HG03095 (cell line): ENCODE results near the gene RNF114.
"Not testable (repeated sequence)": the region's sequence is repeated elsewhere in the genome, so short reads cannot be mapped to it uniquely, and the experiment has no call there.

ENCODE experiments used
- ATAC-seq: cut with Tn5 transposase; IDR thresholded peaks from one replicate; pipeline ENCODE4 v1.9.1; 2021; ENCODE audit warnings: moderate library complexity; ENCODE audit not compliant: unreplicated experiment

The RNF114 gene

GRCh38 chr20:49936153-49937026 is at the start of gene RNF114:
Gene RNF114, plus strand, starts transcription at chr20:49936397. Its CDS starts 16 bp downstream, at chr20:49936413.
- peak; percentile 59 for ATAC-seq

- no peak for ATAC-seq
Measured at GRCh38 chr20:49886571-49887213, 49.5 kb upstream of the RNF114 start.

GRCh38 chr20:49887251-49888211 is 48.7 kb upstream of the RNF114 start:
- ATAC-seq: no peak

DNA sequence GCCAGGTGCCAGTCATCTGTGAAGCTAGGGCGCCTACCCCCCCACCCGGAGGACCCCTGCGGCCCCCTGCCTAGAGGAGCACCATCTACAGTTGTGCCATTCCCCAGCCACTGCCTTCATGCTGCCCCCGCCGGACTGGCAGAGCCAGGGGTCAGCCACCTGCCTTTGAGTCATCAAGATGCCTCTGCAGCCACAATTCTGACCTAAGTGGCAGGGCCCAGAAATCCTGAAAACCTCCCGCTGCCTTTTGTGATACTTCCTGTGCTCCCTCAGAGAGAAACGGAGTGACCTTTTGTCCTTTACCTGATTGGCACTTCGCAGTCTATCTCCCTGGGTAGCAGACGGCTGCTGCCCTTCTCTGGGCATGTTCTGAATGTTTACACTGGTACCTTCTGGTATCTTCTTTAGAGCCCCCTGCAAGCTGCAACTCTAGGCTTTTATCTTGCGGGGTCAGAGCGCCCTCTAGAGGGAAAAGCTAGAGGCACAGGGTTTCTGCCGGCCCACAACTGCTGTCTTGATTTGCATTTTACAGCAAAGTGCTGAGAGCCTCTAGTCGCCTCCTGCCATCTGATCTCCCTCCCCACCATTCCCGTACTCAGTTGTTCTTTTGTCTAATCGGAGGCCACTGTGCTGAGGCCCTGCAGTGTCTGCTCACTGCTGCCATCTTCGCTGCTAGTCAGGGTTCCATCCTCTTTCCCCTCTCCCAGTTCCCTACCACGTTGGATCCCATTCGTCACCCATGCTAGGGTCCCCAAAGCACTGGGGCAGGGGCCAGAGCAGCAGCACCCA is 47.8 kb upstream of the RNF114 start:
- ATAC-seq: no peak

GRCh38 chr20:49889001-49889934 is 46.9 kb upstream of the RNF114 start:
- ATAC-seq: no peak

GRCh38 chr20:49889935-49890333 is 46.3 kb upstream of the RNF114 start:
- ATAC-seq: no peak

DNA sequence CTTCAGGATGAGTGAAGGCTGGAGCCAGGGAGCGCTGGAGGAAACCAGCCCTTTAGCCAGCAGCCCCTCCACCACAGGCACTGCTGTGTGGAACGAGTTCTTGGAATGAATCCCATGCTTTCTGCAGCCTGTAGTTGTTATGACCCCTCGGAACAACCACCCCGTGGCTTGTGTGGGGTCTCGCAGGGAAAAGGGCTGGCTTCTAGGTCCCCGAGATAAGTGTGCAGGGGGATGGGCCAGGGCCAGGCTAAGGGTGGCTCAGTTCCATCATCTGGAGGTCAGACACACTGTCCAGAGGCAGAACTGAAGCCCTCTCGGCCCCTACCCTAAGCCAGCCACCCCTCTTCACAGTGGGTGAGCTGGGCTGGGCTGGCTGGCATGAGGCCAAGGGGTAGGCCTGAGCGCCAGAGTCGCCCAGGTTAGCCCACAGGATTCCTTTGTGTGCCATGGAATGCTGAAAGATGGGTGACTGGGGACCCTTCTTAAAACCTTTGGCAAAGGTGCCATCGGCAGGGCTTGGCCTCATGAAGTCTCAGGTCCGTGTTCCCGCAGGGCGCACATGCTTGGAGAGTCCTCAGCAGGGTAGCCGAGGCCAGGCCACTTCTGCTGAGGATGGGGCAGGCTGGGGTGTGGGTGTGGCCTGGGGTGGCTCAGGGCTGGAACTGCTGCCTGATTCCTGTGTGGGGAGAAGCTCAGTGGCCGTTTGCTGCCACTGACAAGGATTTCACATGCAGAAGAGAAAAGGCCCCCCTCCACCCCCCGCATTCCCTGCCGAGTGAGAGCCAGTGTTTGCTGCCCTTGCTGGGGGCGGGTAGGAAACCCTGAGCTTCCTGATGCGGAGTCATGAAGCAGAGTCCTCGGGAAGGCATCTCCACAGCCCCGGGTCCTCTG is 45.5 kb upstream of the RNF114 start:
- ATAC-seq: no peak

DNA sequence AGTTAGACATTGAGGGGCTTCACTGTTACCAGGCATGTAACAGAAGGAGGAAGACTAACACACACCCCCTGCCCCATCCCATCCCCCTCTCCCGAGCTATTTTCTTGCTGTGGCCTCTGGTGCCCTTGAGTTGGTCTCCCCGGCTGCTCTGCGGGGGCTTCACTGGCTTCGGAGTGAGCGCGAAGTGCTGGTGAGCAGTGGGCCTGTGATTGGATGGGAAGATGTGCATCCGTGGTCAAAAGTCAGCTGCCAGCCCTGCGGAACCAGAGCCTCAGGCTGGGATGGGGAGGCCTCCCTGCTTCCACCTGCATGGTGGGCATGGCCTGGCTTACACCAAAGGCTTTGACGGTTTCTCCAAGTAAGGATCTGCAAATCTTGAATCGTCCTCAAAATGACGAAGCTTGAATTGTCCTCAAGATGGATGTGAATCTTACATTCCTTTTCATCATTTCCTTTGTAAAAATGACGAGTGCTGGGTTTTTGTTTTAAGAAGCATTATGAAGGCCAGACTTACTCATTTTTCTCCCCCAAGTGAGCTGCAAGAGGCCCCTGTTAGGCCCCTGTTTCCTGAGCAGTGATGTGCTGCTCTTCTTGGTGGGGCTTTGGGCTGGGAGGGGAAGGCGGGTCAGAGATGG is 44.6 kb upstream of the RNF114 start:
- no peak for ATAC-seq

DNA sequence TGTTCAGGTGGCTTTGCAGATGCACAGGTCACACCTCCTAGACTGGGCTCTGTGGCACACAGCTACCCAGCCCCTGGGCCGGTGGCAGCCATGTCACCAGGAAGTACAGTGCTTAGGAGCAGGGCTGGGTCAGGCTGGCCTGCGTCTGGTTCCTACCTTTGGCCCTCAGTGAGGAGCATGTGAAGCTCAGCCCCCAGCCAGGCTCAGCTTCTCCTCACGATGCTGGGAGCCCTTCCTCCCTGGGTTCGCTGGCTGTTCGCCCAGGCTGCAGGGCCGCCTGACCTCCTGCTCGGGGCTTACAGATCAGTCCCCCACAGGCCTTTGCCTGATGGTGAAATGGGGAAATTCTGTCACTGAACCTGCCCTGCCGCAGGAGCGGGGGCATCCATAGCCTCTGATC is 43.9 kb upstream of the RNF114 start:
- no peak for ATAC-seq

- no peak for ATAC-seq
Measured at GRCh38 chr20:49892817-49893216, 43.4 kb upstream of the RNF114 start.

GRCh38 chr20:49893242-49894072 is 42.7 kb upstream of the RNF114 start:
- ATAC-seq: no peak

- ATAC-seq: no peak
Measured at GRCh38 chr20:49894073-49894470, 42.1 kb upstream of the RNF114 start.

DNA sequence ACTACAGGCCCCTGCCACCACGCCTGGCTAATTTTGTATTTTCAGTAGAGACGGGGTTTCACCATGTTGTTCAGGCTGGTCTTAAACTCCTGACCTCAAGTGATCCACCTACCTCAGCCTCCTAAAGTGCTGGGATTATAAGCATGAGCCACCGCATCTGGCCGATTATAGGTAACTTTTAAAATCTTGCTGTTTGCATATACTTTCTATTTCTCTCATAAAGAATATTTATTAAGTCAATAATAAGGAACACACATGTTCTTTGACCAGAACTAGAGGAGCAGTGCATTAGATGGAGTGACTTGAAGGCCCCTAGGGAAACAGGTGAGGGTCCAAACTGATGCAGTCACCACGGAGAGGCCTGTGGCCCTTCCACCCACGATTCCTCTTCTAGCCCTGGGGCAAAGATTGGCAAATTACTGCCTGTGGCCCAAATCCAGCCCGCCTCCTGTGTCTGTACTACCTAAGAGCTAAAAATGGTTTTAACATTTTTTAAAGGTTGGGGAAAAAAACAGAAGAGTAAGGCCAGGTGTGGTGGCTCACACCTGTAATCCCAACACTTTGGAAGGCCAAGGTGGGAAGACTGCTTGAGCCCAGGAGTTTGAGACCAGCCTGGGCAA is 40.6 kb upstream of the RNF114 start:
- not testable (repeated sequence) for ATAC-seq

GRCh38 chr20:49896204-49896603 is 40.0 kb upstream of the RNF114 start:
- no peak for ATAC-seq

GRCh38 chr20:49899541-49900383 is 36.4 kb upstream of the RNF114 start:
- ATAC-seq: no peak

DNA sequence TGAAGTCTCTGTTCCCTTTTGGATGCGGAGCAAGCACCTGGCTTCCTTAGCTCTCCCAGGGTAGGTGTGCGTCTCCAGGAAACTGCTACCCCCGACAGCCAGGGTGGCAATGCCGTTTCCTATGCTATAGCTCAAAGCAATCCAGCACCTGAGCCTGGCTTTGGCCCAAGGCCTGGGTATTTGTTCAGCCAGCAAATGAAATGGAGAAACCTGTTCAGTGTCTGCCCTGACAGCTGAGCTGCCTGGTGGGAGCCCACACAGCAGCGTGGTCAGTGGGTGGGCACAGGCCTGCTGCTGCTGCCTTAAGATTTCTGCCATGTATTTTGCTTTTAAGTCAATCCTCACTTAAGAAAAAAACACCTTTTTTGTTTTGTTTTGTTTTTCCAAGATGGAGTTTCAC is 34.6 kb upstream of the RNF114 start:
- no peak for ATAC-seq
